HepG2 (cell line): ENCODE results near the gene NEK8. TPM values are rescaled to one million over a fixed set of nuclear protein-coding genes. Genes with fewer than 3 reads are reported as not detected.

Experiments used
- ARID4A ChIP-seq: sonication (generic); formaldehyde crosslinking; IDR thresholded peaks from 2 replicates; pipeline ENCODE4 v1.5.0; 2020; ENCODE audit warnings: mild to moderate bottlenecking, missing genetic modification reagents, borderline replicate concordance
- EHMT2 ChIP-seq: fragments of 200-600 bp; sonication (generic); IDR thresholded peaks from 2 replicates; pipeline ENCODE4 v1.7.0; 2017; ENCODE audit warnings: antibody characterized with exemption, low read depth, low read length, borderline replicate concordance
- ETV6 ChIP-seq: sonication (generic); formaldehyde crosslinking; conservative IDR thresholded peaks from 2 replicates; pipeline ENCODE4 v1.4.0; 2020; ENCODE audit warnings: missing genetic modification reagents
- HOXA9 ChIP-seq: sonication (generic); formaldehyde crosslinking; IDR thresholded peaks from 2 replicates; pipeline ENCODE4 v1.8.1; 2022; ENCODE audit warnings: missing genetic modification reagents, mild to moderate bottlenecking, moderate library complexity, borderline replicate concordance
- KLF12 ChIP-seq: sonication (generic); formaldehyde crosslinking; IDR thresholded peaks from 2 replicates; pipeline ENCODE4 v1.4.0; 2020; ENCODE audit warnings: missing genetic modification reagents, borderline replicate concordance
- MTA1 ChIP-seq: sonication (generic); formaldehyde crosslinking; IDR thresholded peaks from 2 replicates; pipeline ENCODE4 v1.4.0; 2020; ENCODE audit warnings: missing genetic modification reagents, mild to moderate bottlenecking, borderline replicate concordance
- PAF1 ChIP-seq: IDR thresholded peaks from 2 replicates; pipeline ENCODE4 v1.6.1; 2016; ENCODE audit warnings: missing genetic modification reagents, missing compliant biosample characterization
- TAF15 ChIP-seq: fragments of 200-400 bp; formaldehyde crosslinking; IDR thresholded peaks from one replicate; pipeline ENCODE4 v1.6.1; 2018; ENCODE audit warnings: mild to moderate bottlenecking, low read depth, low read length; ENCODE audit not compliant: poor library complexity, severe bottlenecking
- ZBTB21 ChIP-seq: sonication (generic); formaldehyde crosslinking; IDR thresholded peaks from 2 replicates; pipeline ENCODE4 v1.4.0; 2020; ENCODE audit warnings: missing genetic modification reagents
- ZBTB42 ChIP-seq: sonication (generic); formaldehyde crosslinking; IDR thresholded peaks from 2 replicates; pipeline ENCODE4 v1.5.0; 2020; ENCODE audit warnings: mild to moderate bottlenecking, missing genetic modification reagents
- ZNF235 ChIP-seq: sonication (generic); formaldehyde crosslinking; IDR thresholded peaks from 2 replicates; pipeline ENCODE4 v1.8.1; 2023; ENCODE audit warnings: mild to moderate bottlenecking, missing genetic modification reagents, borderline replicate concordance
- ZNF543 ChIP-seq: sonication (generic); formaldehyde crosslinking; IDR thresholded peaks from 2 replicates; pipeline ENCODE4 v1.4.0; 2020; ENCODE audit warnings: mild to moderate bottlenecking, missing genetic modification reagents
- ZNF563 ChIP-seq: sonication (generic); formaldehyde crosslinking; IDR thresholded peaks from 2 replicates; pipeline ENCODE4 v1.8.0; 2022; ENCODE audit warnings: mild to moderate bottlenecking, moderate library complexity, missing genetic modification reagents
- ZNF746 ChIP-seq: sonication (generic); formaldehyde crosslinking; IDR thresholded peaks from 2 replicates; pipeline ENCODE4 v1.8.0; 2022; ENCODE audit warnings: mild to moderate bottlenecking, missing genetic modification reagents
- ZNF782 ChIP-seq: sonication (generic); formaldehyde crosslinking; IDR thresholded peaks from 2 replicates; pipeline ENCODE4 v1.4.0; 2020; ENCODE audit warnings: missing genetic modification reagents, mild to moderate bottlenecking, borderline replicate concordance
- polyA plus RNA-seq, 8 experiments: library from polyadenylated mRNA; depleted of rRNA in 3 of 8; stranded (reverse) in 7 of 8; unstranded in 1 of 8; fragments of >200 nt; fragmentation: Illumina TruSeq in 4 of 8; extraction: Trizol in 4 of 8; gene quantifications; 2 replicates each; pipeline versions ENCODE4 v1.2.1 to v1.2.3, GENCODE V29; 2011 to 2016; ENCODE audit warnings: low read depth in 4 of 8, missing spikeins in 1 of 8, mixed read lengths in 1 of 8; ENCODE audit not compliant: insufficient read depth in 1 of 8
- total RNA-seq, 5 experiments: library from RNA; depleted of rRNA; stranded (reverse); fragments of >200 nt; fragmentation: Illumina TruSeq; extraction: Trizol; gene quantifications; 2 replicates each; pipeline ENCODE4 v1.2.3, GENCODE V29; 2016; ENCODE audit warnings: low read depth in 1 of 5
- TF ChIP-seq, protein P1 (sequence below): sonication (generic); formaldehyde crosslinking; IDR thresholded peaks from 2 replicates; pipeline ENCODE4 v1.4.0; 2020; ENCODE audit warnings: low read depth, missing genetic modification reagents
- TF ChIP-seq, protein P2 (sequence below): sonication (generic); formaldehyde crosslinking; IDR thresholded peaks from 2 replicates; pipeline ENCODE4 v1.8.0; 2022; ENCODE audit warnings: low read depth, missing genetic modification reagents
- TF ChIP-seq, protein P3 (sequence below): IDR thresholded peaks from 2 replicates; pipeline ENCODE4 v1.6.1; 2016; ENCODE audit warnings: low read depth, borderline replicate concordance

Gene NEK8
- total and polyA plus RNA-seq, 2 of the 13 experiments (the other 11 are each of a cell fraction or from before 2014, with no cell fraction given) = 5.8 to 13.5 TPM

DNA sequence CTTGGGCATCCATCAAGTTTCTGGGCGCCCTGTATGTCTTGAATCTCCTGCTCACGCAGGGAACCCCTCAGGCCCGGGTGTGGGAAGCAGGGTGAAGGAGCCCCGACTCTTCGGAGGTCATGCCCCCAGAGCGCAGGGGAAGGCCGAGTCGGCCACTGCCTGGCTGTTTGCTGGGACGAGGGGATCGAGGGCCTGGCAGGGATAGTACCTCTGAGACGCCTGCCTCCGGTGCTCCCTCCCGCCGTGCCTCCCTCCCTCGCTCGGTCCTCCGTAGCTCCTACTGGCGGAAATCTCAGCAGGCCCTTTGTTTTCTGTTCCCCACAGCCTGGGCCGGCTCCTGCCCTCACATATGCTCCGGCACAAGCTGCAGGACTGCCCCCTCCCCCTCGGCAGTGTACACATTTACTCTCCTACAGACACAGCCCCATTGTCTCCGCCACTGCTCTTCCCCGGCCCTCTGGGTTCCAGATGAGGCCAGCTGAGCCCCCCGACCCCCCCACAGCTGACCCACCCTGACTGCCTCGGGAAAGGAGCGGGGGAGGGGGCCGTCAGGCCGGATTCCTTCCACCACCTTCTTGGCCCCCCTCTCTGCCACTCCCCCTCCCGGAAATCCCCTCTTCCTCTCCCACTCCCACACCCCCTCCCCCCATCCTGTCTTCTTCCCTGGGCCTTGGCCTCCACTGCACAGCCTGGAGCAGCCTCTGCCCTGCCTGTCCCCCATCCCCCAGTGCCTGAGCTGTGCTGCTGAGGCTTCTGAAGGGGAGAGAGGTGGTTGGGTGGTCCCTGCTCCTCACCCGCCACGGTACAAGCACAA lies 16.6 kb downstream of the NEK8 start (continued):
- TF ChIP-seq ZBTB42 (CRISPR knock-in tag) = no peak
- 0 out of 2 replicates have a peak, but pooled peaks have one; percentile 41 for TF ChIP-seq ZNF782 (CRISPR knock-in tag)
- TF ChIP-seq ETV6 (CRISPR knock-in tag) = no peak
- TF ChIP-seq, protein P1, sequence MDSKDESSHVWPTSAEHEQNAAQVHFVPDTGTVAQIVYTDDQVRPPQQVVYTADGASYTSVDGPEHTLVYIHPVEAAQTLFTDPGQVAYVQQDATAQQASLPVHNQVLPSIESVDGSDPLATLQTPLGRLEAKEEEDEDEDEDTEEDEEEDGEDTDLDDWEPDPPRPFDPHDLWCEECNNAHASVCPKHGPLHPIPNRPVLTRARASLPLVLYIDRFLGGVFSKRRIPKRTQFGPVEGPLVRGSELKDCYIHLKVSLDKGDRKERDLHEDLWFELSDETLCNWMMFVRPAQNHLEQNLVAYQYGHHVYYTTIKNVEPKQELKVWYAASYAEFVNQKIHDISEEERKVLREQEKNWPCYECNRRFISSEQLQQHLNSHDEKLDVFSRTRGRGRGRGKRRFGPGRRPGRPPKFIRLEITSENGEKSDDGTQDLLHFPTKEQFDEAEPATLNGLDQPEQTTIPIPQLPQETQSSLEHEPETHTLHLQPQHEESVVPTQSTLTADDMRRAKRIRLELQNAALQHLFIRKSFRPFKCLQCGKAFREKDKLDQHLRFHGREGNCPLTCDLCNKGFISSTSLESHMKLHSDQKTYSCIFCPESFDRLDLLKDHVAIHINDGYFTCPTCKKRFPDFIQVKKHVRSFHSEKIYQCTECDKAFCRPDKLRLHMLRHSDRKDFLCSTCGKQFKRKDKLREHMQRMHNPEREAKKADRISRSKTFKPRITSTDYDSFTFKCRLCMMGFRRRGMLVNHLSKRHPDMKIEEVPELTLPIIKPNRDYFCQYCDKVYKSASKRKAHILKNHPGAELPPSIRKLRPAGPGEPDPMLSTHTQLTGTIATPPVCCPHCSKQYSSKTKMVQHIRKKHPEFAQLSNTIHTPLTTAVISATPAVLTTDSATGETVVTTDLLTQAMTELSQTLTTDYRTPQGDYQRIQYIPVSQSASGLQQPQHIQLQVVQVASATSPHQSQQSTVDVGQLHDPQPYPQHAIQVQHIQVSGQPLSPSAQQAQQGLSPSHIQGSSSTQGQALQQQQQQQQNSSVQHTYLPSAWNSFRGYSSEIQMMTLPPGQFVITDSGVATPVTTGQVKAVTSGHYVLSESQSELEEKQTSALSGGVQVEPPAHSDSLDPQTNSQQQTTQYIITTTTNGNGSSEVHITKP (CRISPR knock-in tag) = 0 out of 2 replicates have a peak, but pooled peaks have one; percentile 30
- TF ChIP-seq, protein P2, sequence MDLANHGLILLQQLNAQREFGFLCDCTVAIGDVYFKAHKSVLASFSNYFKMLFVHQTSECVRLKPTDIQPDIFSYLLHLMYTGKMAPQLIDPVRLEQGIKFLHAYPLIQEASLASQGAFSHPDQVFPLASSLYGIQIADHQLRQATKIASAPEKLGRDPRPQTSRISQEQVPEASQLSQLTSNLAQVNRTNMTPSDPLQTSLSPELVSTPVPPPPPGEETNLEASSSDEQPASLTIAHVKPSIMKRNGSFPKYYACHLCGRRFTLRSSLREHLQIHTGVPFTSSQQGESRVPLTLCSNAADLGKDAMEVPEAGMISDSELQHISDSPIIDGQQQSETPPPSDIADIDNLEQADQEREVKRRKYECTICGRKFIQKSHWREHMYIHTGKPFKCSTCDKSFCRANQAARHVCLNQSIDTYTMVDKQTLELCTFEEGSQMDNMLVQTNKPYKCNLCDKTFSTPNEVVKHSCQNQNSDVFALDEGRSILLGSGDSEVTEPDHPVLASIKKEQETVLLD = peak; percentile 66
- peak; percentile 68 for TF ChIP-seq ZNF746 (CRISPR knock-in tag)
- TF ChIP-seq MTA1 (CRISPR knock-in tag) = no peak
- TF ChIP-seq ZBTB21 = no peak
- peak; percentile 30 for TF ChIP-seq TAF15
- no peak for TF ChIP-seq ZNF235 (CRISPR knock-in tag)
- no peak for TF ChIP-seq EHMT2
- TF ChIP-seq ZNF563 (CRISPR knock-in tag) = no peak
- TF ChIP-seq ARID4A (CRISPR knock-in tag) = peak; percentile 81
- TF ChIP-seq, protein P3, sequence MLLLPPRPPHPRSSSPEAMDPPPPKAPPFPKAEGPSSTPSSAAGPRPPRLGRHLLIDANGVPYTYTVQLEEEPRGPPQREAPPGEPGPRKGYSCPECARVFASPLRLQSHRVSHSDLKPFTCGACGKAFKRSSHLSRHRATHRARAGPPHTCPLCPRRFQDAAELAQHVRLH (CRISPR knock-in tag) = peak; percentile 19; the same call in 1 of the 2 replicates
- TF ChIP-seq PAF1 (CRISPR knock-in tag) = no peak
- peak; percentile 43; the same call in 1 of the 2 replicates for TF ChIP-seq ZNF543 (CRISPR knock-in tag)
- TF ChIP-seq HOXA9 = peak; percentile 68
- TF ChIP-seq KLF12 (CRISPR knock-in tag) = no peak
